Measurements from ENCODE around the gene CDH15. TPM values are rescaled to one million over a fixed set of nuclear protein-coding genes. Genes with fewer than 3 reads are reported as not detected.

Gene CDH15
- total RNA-seq, 1 experiment from 2014 or later = not detected

- BruUV-seq (replicated peaks) = no TSS peak
- no peaks in the 10 kb centered on the region for H3K27me3 Mint-ChIP-seq (ENCODE audit: insufficient read depth, unreplicated experiment)
- Histone ChIP-seq H3K9me3 (no peaks in the 10 kb centered on the region), H3K27me3 (replicated peaks; ENCODE audit: control insufficient read depth, insufficient read depth, low read length) (no peaks in the 10 kb centered on the region), H3K36me3 (ENCODE audit: control insufficient read depth, insufficient read depth, low read length) (no peaks in the 10 kb centered on the region), H3K4me1 (no peaks in the 10 kb centered on the region), H3K4me3 (ENCODE audit: low read depth, low read length) (no peak overlapping the region)
- no peaks in the 10 kb centered on the region for H3K9me3 Mint-ChIP-seq (ENCODE audit: unreplicated experiment)
- ChIA-PET POLR2A (no interaction called here), CTCF (no interaction called here)
- H3K27ac Mint-ChIP-seq (ENCODE audit: unreplicated experiment) = no peak overlapping the region
- no peaks in the 10 kb centered on the region for H3K36me3 Mint-ChIP-seq (ENCODE audit: insufficient read depth, unreplicated experiment)
- no peak for DNase-seq
- intact Hi-C loops (cut with micrococcal nuclease; ENCODE audit: unreplicated experiment) = no loop called here
- TF ChIP-seq CTCF (IDR thresholded peaks at IDR 0.05; ENCODE audit: insufficient read depth in 1 of 2, low read depth in 1 of 2, low read length in 1 of 2, severe bottlenecking in 1 of 2, unreplicated experiment in 1 of 2) = no peak
- no peak overlapping the region for H3K4me3 Mint-ChIP-seq (ENCODE audit: unreplicated experiment)
- no peaks in the 10 kb centered on the region for H3K4me1 Mint-ChIP-seq (ENCODE audit: low read depth, unreplicated experiment)
Observed at GRCh38 chr16:89210165-89210903, 38.8 kb downstream of the CDH15 start.

GRCh38 chr16:89210904-89211515 lies 39.5 kb downstream of the CDH15 start:
- no peaks in the 10 kb centered on the region for H3K4me1 Mint-ChIP-seq (ENCODE audit: low read depth, unreplicated experiment)
- H3K27me3 Mint-ChIP-seq (ENCODE audit: insufficient read depth, unreplicated experiment) = no peaks in the 10 kb centered on the region
- no peaks in the 10 kb centered on the region for H3K9me3 Mint-ChIP-seq (ENCODE audit: unreplicated experiment)
- no peaks in the 10 kb centered on the region for H3K36me3 Mint-ChIP-seq (ENCODE audit: insufficient read depth, unreplicated experiment)
- Histone ChIP-seq H3K36me3 (ENCODE audit: control insufficient read depth, insufficient read depth, low read length) (no peaks in the 10 kb centered on the region), H3K9me3 (no peaks in the 10 kb centered on the region), H3K4me1 (no peaks in the 10 kb centered on the region), H3K4me3 (ENCODE audit: low read depth, low read length) (no peak overlapping the region), H3K27me3 (replicated peaks; ENCODE audit: control insufficient read depth, insufficient read depth, low read length) (no peaks in the 10 kb centered on the region)
- POLR2A ChIA-PET = no interaction called here
- BruUV-seq (replicated peaks) = no TSS peak
- no peak for TF ChIP-seq CTCF (IDR thresholded peaks at IDR 0.05; ENCODE audit: insufficient read depth in 1 of 2, low read depth in 1 of 2, low read length in 1 of 2, severe bottlenecking in 1 of 2, unreplicated experiment in 1 of 2)
- CTCF ChIA-PET = no interaction called here
- H3K4me3 Mint-ChIP-seq (ENCODE audit: unreplicated experiment) = no peak overlapping the region
- DNase-seq = no peak
- no peak overlapping the region for H3K27ac Mint-ChIP-seq (ENCODE audit: unreplicated experiment)
- intact Hi-C loops (cut with micrococcal nuclease; ENCODE audit: unreplicated experiment) = no loop called here

- no peaks in the 10 kb centered on the region for H3K9me3 Mint-ChIP-seq (ENCODE audit: unreplicated experiment)
- POLR2A ChIA-PET = interaction anchor here (0.5 to 1.0 kb wide), 3 partner anchors 227 to 405 kb away, joined by 3 read pairs; partner anchors contain the start of gene APRT
- H3K27ac Mint-ChIP-seq (ENCODE audit: unreplicated experiment) = peak overlapping the region; percentile 81
- Histone ChIP-seq H3K9me3 (no peaks in the 10 kb centered on the region), H3K4me3 (ENCODE audit: low read depth, low read length) (peak overlapping the region; percentile 71), H3K4me1 (no peaks in the 10 kb centered on the region), H3K27me3 (replicated peaks; ENCODE audit: control insufficient read depth, insufficient read depth, low read length) (no peaks in the 10 kb centered on the region), H3K36me3 (ENCODE audit: control insufficient read depth, insufficient read depth, low read length) (peaks cover 1% of the 10 kb centered on the region; the same call in 1 of the 2 replicates)
- H3K4me1 Mint-ChIP-seq (ENCODE audit: low read depth, unreplicated experiment) = no peaks in the 10 kb centered on the region
- H3K27me3 Mint-ChIP-seq (ENCODE audit: insufficient read depth, unreplicated experiment) = no peaks in the 10 kb centered on the region
- peak; percentile 87 to 89 for TF ChIP-seq CTCF (IDR thresholded peaks at IDR 0.05; ENCODE audit: insufficient read depth in 1 of 2, low read depth in 1 of 2, low read length in 1 of 2, severe bottlenecking in 1 of 2, unreplicated experiment in 1 of 2)
- CTCF ChIA-PET = interaction anchor here (0.5 to 1.7 kb wide), 9 partner anchors 24 to 528 kb away, joined by 3 to 10 read pairs (median 4); partner anchors contain the start of gene CDH15
- peaks cover 11% of the 10 kb centered on the region for H3K36me3 Mint-ChIP-seq (ENCODE audit: insufficient read depth, unreplicated experiment)
- H3K4me3 Mint-ChIP-seq (ENCODE audit: unreplicated experiment) = peak overlapping the region; percentile 89
- no TSS peak for BruUV-seq (replicated peaks)
- intact Hi-C loops (cut with micrococcal nuclease; ENCODE audit: unreplicated experiment) = loop anchor here (1.0 to 2.0 kb wide), 6 partner anchors 16 to 400 kb away; partner anchors contain the start of genes CDH15 and SLC22A31
- peak; percentile 75 to 83 for DNase-seq
Observed at GRCh38 chr16:89216315-89217137, 45.0 kb downstream of the CDH15 start.
